GM23338 (cell line): ENCODE results near the gene BRPF3.

ENCODE experiments used
- CREB1 ChIP-seq: fragments of 250-450 bp; sonication (Bioruptor Pico); IDR thresholded peaks from 2 replicates; pipeline ENCODE4 v1.5.0; 2020; ENCODE audit warnings: low read depth, mild to moderate bottlenecking, moderate library complexity
- EZH2 ChIP-seq: fragments of 200-600 bp; sonication (generic); IDR thresholded peaks from one replicate; pipeline ENCODE4 v1.8.0; 2017; ENCODE audit warnings: antibody characterized with exemption, mild to moderate bottlenecking, low read depth; ENCODE audit not compliant: unreplicated experiment
- EZH2phosphoT487 ChIP-seq: fragments of 200-600 bp; sonication (generic); IDR thresholded peaks from one replicate; pipeline ENCODE4 v1.8.1; 2018; ENCODE audit warnings: antibody characterized with exemption; ENCODE audit not compliant: unreplicated experiment
- JUNB ChIP-seq: IDR thresholded peaks from one replicate; pipeline ENCODE4 v1.6.1; 2016; ENCODE audit warnings: antibody characterized with exemption; ENCODE audit not compliant: unreplicated experiment
- POLR2AphosphoS5 ChIP-seq: IDR thresholded peaks from 2 replicates; pipeline ENCODE4 v1.6.1; 2016; ENCODE audit warnings: antibody characterized with exemption, low read depth
- STAT1 ChIP-seq: IDR thresholded peaks from one replicate; pipeline ENCODE4 v1.6.1; 2016; ENCODE audit warnings: antibody characterized with exemption; ENCODE audit not compliant: unreplicated experiment
- TF ChIP-seq, protein P1 (sequence below), 2 experiments: fragments of 200-600 bp in 1 of 2; sonication (generic) in 1 of 2; conservative IDR thresholded peaks; 2 replicates each; pipeline versions ENCODE4 v1.5.1 to v1.6.1; 2016 to 2017; ENCODE audit warnings: antibody characterized with exemption in 2 of 2, low read depth in 2 of 2, mild to moderate bottlenecking in 2 of 2, moderate library complexity in 1 of 2
- TF ChIP-seq, protein P2 (sequence below): IDR thresholded peaks from one replicate; pipeline ENCODE4 v1.6.1; 2018; ENCODE audit warnings: antibody characterized with exemption; ENCODE audit not compliant: unreplicated experiment
- TF ChIP-seq, protein P3 (sequence below): IDR thresholded peaks from 2 replicates; pipeline ENCODE4 v1.6.1; 2016; ENCODE audit warnings: antibody characterized with exemption

DNA sequence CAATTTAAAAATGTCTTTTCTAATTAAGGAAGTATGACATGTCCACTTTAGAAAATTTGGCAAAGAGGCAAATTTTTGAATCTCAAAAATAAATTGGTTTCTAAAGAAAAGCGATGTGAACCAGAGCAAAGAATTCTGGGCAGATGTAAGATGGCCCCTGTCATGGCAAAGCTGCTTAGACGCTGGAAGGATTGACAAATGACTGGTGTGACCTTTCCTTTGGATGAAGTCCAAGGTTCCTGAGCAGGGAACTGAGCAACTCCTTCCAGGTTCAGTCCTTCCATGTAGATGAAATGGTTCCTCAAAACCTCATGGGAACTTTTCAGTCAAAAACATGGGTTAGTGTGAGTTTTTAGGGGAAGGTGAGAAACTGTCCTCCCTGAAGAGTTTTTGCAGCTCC, 25.1 kb downstream of the BRPF3 start:
- TF ChIP-seq EZH2 (no peak), POLR2AphosphoS5 (no peak), STAT1 (no peak), JUNB (no peak), EZH2phosphoT487 (no peak), CREB1 (CRISPR knock-in tag) (no peak)
- TF ChIP-seq, protein P1, sequence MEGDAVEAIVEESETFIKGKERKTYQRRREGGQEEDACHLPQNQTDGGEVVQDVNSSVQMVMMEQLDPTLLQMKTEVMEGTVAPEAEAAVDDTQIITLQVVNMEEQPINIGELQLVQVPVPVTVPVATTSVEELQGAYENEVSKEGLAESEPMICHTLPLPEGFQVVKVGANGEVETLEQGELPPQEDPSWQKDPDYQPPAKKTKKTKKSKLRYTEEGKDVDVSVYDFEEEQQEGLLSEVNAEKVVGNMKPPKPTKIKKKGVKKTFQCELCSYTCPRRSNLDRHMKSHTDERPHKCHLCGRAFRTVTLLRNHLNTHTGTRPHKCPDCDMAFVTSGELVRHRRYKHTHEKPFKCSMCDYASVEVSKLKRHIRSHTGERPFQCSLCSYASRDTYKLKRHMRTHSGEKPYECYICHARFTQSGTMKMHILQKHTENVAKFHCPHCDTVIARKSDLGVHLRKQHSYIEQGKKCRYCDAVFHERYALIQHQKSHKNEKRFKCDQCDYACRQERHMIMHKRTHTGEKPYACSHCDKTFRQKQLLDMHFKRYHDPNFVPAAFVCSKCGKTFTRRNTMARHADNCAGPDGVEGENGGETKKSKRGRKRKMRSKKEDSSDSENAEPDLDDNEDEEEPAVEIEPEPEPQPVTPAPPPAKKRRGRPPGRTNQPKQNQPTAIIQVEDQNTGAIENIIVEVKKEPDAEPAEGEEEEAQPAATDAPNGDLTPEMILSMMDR (conservative IDR thresholded peaks at IDR 0.05; ENCODE audit: low read depth in 2 of 2) = no peak
- TF ChIP-seq, protein P2, sequence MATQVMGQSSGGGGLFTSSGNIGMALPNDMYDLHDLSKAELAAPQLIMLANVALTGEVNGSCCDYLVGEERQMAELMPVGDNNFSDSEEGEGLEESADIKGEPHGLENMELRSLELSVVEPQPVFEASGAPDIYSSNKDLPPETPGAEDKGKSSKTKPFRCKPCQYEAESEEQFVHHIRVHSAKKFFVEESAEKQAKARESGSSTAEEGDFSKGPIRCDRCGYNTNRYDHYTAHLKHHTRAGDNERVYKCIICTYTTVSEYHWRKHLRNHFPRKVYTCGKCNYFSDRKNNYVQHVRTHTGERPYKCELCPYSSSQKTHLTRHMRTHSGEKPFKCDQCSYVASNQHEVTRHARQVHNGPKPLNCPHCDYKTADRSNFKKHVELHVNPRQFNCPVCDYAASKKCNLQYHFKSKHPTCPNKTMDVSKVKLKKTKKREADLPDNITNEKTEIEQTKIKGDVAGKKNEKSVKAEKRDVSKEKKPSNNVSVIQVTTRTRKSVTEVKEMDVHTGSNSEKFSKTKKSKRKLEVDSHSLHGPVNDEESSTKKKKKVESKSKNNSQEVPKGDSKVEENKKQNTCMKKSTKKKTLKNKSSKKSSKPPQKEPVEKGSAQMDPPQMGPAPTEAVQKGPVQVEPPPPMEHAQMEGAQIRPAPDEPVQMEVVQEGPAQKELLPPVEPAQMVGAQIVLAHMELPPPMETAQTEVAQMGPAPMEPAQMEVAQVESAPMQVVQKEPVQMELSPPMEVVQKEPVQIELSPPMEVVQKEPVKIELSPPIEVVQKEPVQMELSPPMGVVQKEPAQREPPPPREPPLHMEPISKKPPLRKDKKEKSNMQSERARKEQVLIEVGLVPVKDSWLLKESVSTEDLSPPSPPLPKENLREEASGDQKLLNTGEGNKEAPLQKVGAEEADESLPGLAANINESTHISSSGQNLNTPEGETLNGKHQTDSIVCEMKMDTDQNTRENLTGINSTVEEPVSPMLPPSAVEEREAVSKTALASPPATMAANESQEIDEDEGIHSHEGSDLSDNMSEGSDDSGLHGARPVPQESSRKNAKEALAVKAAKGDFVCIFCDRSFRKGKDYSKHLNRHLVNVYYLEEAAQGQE = no peak
- TF ChIP-seq, protein P3, sequence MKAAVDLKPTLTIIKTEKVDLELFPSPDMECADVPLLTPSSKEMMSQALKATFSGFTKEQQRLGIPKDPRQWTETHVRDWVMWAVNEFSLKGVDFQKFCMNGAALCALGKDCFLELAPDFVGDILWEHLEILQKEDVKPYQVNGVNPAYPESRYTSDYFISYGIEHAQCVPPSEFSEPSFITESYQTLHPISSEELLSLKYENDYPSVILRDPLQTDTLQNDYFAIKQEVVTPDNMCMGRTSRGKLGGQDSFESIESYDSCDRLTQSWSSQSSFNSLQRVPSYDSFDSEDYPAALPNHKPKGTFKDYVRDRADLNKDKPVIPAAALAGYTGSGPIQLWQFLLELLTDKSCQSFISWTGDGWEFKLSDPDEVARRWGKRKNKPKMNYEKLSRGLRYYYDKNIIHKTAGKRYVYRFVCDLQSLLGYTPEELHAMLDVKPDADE = no peak
